ENCODE data around the gene BTK.

- TF ChIP-seq POLR2AphosphoS5 (IDR thresholded peaks at IDR 0.05) (no peak), CTCF (IDR thresholded peaks at IDR 0.05) (no peak)
Observed at GRCh38 chrX:101394372-101394771, 8.4 kb upstream of the BTK start.

All from upper lobe of left lung (tissue), 4 donors.